IPS DF 4.7 (cell line): Measurements from ENCODE around the gene TRMT61A.

Experiments
- DNase-seq: peaks from one replicate; pipeline ENCODE4 v3.0.0-alpha.2; 2013; ENCODE audit warnings: low spot score; ENCODE audit errors: extremely low read depth

The TRMT61A gene

DNA sequence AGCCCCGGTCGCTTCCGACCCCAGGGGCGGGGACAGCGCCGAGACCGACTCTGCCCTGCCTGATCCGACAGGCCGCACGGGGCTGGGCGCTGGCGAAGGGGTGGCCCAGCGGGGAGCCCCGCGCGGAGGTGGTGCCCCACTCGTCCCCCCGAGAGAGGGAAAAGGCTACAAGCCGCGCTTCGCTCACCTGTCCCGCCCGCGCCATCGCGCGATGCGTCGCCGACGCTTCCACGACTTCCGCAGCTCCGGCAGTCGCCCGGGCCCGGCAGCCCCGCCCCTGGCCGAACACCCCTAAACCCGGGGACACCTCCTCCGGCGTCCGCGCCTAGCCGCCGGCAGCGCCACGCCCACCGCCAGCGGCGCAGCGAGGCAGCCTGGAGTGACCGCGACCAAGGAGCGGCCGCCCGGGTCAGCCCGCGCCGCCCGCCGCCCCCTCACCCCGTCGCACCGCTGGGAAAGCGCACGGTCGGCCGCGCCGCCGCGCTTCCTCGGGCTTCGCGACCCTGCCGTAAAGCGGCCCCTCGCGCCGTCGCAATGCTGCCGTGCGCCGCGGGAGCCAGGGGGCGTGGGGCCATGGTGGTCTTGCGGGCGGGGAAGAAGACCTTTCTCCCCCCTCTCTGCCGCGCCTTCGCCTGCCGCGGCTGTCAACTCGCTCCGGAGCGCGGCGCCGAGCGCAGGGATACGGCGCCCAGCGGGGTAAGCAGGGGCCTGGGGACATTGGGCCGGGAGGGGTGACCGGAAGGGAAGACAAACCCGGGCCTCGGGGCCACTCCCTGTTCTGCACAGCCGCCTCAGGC is 33.6 kb downstream of the TRMT61A start, which contains the start of the genes BAG5 and COA8:
TSS of gene BAG5 (minus strand) at position 229 of the 797 bp plus-strand sequence. CDS start 1,493 bp downstream, outside the sequence.
TSS of gene COA8 (plus strand) at position 532 of the 797 bp plus-strand sequence. CDS start at position 574, 42 bp downstream.
- no peak for DNase-seq

- no peak for DNase-seq
These were observed 34.2 kb downstream of the TRMT61A start for GRCh38 chr14:103563226-103563620.

DNA sequence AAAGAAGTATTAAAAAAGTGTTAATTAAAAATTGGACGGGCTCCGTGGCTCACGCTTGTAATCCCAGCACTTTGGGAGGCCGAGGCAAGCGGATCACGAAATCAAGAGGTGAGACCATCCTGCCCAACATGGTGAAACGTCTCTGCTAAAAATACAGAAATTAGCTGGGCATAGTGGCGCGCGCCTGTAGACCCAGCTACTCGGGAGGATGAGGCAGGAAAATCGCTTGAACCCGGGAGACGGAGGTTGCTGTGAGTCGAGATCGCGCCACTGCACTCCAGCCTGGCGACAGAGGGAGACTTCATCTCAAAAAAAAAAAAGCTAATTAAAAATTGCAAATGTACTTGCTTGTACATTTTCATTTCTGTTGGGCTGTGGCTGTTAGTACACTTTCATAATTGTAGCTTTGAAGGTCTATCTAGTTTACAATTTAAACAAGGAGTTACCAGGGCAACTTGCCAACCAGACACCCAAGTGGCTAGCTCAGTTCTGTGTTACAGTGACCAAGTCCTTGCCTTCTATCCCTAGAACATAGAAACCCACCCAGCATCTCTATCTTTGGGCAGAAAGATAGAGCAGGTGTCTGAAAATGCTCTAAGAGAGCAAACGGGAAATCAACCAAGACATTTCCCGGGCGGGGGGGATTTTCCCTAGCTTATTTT is 35.0 kb downstream of the TRMT61A start:
- no peak for DNase-seq

GRCh38 chr14:103568952-103569351 is 40.0 kb downstream of the TRMT61A start:
- DNase-seq = no peak

DNA sequence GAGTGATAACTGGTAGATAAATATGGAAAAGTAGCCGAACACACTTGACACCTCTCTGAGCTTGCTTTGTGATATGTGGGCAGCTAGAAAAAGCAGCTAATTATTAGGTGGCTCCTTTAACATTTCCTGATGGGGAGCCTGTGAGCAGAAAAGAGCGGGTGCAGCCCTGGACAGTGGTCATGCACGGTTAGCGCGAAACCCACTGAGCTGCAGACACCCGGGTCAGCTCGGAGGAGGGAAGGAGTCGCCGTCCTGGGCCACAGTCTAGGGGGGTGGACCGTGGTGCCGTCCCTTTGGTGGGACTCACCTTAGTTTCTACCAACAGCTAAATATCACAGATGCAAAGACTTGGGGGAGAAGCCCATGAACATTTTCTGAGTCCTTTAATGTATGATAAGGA is 40.4 kb downstream of the TRMT61A start:
- no peak for DNase-seq

- no peak for DNase-seq
These were observed 45.1 kb downstream of the TRMT61A start for GRCh38 chr14:103574104-103574503.

DNA sequence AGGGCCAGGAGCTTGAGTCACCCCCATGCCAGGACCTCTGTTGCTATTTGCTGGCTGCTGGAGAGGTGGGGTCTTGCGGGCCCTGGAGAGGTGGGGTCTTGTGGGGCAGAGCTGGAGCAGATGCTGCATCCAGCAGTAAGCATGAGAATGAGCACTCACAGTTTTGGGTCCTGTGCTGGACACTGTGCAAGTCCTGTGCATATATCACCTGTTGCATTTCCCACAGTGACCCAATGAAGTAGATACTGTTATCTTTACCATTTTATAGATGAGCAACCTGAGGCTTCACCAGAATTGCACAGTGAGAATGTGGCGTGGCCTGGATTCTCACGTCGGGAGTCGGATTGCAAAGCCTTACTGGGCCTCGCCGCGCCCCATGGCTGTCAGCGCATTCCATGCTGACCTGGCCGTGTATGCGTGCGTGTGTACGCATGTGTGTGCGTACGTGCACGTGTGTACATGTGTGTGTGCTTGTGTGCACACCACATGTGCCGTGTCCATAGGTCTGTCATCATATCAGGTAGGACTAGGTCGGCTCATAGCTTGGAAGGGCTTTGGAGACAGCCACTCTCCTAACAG is 45.8 kb downstream of the TRMT61A start:
- DNase-seq = no peak

GRCh38 chr14:103576371-103577024 is 47.5 kb downstream of the TRMT61A start:
- no peak for DNase-seq

DNA sequence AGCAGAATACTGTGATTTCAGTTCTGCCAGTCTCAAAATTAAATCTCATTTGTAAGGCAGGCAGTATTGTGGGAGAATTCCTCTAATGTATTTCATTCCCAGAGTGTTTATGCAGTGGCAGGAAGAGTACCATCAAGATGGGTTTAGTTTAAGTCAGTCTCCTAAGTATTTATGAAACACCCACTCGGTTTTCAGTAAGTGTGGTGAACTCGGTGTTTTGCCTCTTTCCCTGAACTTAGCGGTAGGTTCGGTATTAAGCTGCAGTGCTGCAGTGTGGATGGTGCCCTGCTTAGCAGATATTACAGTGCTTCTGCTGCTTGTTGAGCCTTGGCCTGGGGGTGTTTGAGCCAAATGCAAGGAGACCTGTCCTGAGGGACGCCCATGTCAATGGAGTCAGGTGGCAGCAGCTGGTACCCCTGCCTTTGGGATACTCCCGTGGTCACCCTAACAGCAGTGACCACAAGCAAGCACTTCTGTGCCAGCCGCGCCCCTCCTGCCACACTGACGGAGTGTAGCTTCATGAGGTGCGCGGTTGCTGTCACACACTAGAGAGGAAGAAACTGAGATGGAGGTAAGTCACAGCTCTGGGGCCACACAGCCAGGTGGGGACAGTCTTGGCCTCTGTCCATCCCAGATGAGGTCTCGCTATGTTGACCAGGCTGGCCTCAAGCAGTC is 49.5 kb downstream of the TRMT61A start:
- no peak for DNase-seq

GRCh38 chr14:103581206-103581605 is 52.2 kb downstream of the TRMT61A start:
- no peak for DNase-seq

- no peak for DNase-seq
These were observed 53.1 kb downstream of the TRMT61A start for GRCh38 chr14:103581954-103582703.

DNA sequence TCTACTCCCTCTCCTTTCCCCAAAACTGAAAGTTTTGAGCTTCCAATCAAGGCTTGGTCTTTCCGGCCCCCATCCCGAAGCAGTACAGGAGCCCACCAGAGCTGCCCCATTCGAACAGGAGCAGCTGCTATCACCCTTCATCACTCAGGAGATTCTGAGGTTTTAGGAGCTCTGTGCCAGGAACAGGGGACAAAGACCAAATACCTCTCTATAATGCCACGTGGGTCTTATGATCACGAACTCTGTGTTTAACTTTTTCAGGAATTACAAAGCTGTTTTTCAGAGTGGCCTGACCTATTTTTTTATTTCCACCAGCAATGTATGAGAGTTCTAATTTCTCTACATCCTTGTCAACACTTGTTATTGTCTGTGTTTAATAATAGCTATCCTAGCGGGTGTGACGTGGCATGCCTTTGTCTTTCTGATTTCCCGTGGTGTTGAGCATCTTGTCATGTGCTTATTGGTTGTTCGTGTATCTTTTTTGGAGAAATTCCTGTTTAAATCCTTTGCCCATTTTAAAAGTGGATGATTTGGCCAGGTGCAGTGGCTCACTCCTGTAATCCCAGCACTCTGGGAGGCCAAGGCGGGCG is 55.4 kb downstream of the TRMT61A start:
- DNase-seq = no peak
